ENCODE results near the gene MRPL20. TPM values are rescaled to one million over a fixed set of nuclear protein-coding genes. Genes with fewer than 3 reads are reported as not detected.

MRPL20 gene
- polyA plus RNA-seq, 1 donor from 2014 or later = 204 TPM

- no peaks in the 10 kb centered on the region for H3F3A ChIP-seq (ENCODE audit: insufficient read depth, low read length, poor library complexity, severe bottlenecking)
- peak overlapping the region; percentile 95 for H3K9ac ChIP-seq (ENCODE audit: low read length)
- H3K27me3 ChIP-seq (ENCODE audit: insufficient read depth, low read depth, low read length) = no peaks in the 10 kb centered on the region
- H3K9me3 ChIP-seq (ENCODE audit: low read length) = no peaks in the 10 kb centered on the region
- no peaks in the 10 kb centered on the region for H4K20me1 ChIP-seq (ENCODE audit: insufficient read depth)
- H3K36me3 ChIP-seq (ENCODE audit: insufficient read depth, low read length) = no peaks in the 10 kb centered on the region
- H3K9me2 ChIP-seq (ENCODE audit: insufficient read depth, low read length) = no peaks in the 10 kb centered on the region
- H3K27ac ChIP-seq (ENCODE audit: low read length) = peak overlapping the region; percentile 85
- H2AFZ ChIP-seq (ENCODE audit: low read depth, low read length) = peak overlapping the region; percentile 40
- no peak for TF ChIP-seq POLR2AphosphoS5 (IDR thresholded peaks at IDR 0.05)
- TF ChIP-seq CTCF (IDR thresholded peaks at IDR 0.05; ENCODE audit: poor library complexity, severe bottlenecking) = no peak
- no peak for TF ChIP-seq MXI1 (conservative IDR thresholded peaks at IDR 0.05; ENCODE audit: poor library complexity, severe bottlenecking)
- TF ChIP-seq EP300 (conservative IDR thresholded peaks at IDR 0.05; ENCODE audit: poor library complexity, severe bottlenecking) = no peak
- no peak for TF ChIP-seq EZH2 (IDR thresholded peaks at IDR 0.05; ENCODE audit: borderline replicate concordance, insufficient read depth, low read length, poor library complexity, severe bottlenecking)
- no peak for TF ChIP-seq SMC3 (conservative IDR thresholded peaks at IDR 0.05; ENCODE audit: poor library complexity)
- TF ChIP-seq REST (IDR thresholded peaks at IDR 0.05; ENCODE audit: borderline replicate concordance) = no peak
- TF ChIP-seq RAD21 (conservative IDR thresholded peaks at IDR 0.05) = no peak
- TF ChIP-seq TAF1 (IDR thresholded peaks at IDR 0.05; ENCODE audit: low read depth) = no peak
- peak overlapping the region; percentile 95 for H3K4me2 ChIP-seq (ENCODE audit: low read length)
- H3K79me2 ChIP-seq (replicated peaks; ENCODE audit: insufficient read depth, low read length) = peaks cover 33% of the 10 kb centered on the region
- H3K4me3 ChIP-seq (ENCODE audit: low read length) = peak overlapping the region; percentile 76
These were observed 8.4 kb downstream of the MRPL20 start for GRCh38 chr1:1398677-1399186.

- Histone ChIP-seq H3K36me3 (ENCODE audit: insufficient read depth, low read length) (no peaks in the 10 kb centered on the region), H3K9ac (ENCODE audit: low read length) (peak overlapping the region; percentile 95), H3K27ac (ENCODE audit: low read length) (peak overlapping the region; percentile 85), H3K27me3 (ENCODE audit: insufficient read depth, low read depth, low read length) (no peaks in the 10 kb centered on the region), H3F3A (ENCODE audit: insufficient read depth, low read length, poor library complexity, severe bottlenecking) (no peaks in the 10 kb centered on the region), H3K79me2 (replicated peaks; ENCODE audit: insufficient read depth, low read length) (peaks cover 33% of the 10 kb centered on the region), H3K9me3 (ENCODE audit: low read length) (no peaks in the 10 kb centered on the region), H3K9me2 (ENCODE audit: insufficient read depth, low read length) (no peaks in the 10 kb centered on the region), H4K20me1 (ENCODE audit: insufficient read depth) (no peaks in the 10 kb centered on the region), H3K4me2 (ENCODE audit: low read length) (peak overlapping the region; percentile 95), H2AFZ (ENCODE audit: low read depth, low read length) (no peak overlapping the region), H3K4me3 (ENCODE audit: low read length) (peak overlapping the region; percentile 76)
- no peak for TF ChIP-seq RAD21 (conservative IDR thresholded peaks at IDR 0.05)
- no peak for TF ChIP-seq EZH2 (IDR thresholded peaks at IDR 0.05; ENCODE audit: borderline replicate concordance, insufficient read depth, low read length, poor library complexity, severe bottlenecking)
- no peak for TF ChIP-seq SMC3 (conservative IDR thresholded peaks at IDR 0.05; ENCODE audit: poor library complexity)
These were observed 9.1 kb downstream of the MRPL20 start for GRCh38 chr1:1397839-1398523.

Measured in neural cell (in vitro differentiated cells).